GM12875 (cell line): ENCODE data around the gene PSMA3.

Source experiments
- H3K4me3 ChIP-seq: one replicate; pipeline ENCODE4 v1.5.1; 2011; ENCODE audit warnings: low read depth, low read length, control low read depth
- CTCF ChIP-seq: IDR thresholded peaks from 2 replicates; pipeline ENCODE4 v1.5.1; 2011; ENCODE audit warnings: low read depth, mild to moderate bottlenecking, control low read depth, inconsistent platforms, low read length, moderate library complexity, borderline replicate concordance; ENCODE audit not compliant: insufficient read depth

Gene PSMA3

GRCh38 chr14:58315606-58316005 lies 71.0 kb downstream of the PSMA3 start:
- no peak overlapping the region for H3K4me3 ChIP-seq

More at GRCh38 chr14:58315606-58316005, 71.0 kb downstream of the PSMA3 start:
- TF ChIP-seq CTCF: no peak
